T-helper 1 cell treated with Interleukin-12 subunit alpha and Interleukin-12 subunit beta and Interleukin-4 antibody, amounts not matched to agents 30 ng/mL and 1 ng/mL, for 36 hours (primary cell): ENCODE measurements around the gene MTPN. TPM values are rescaled to one million over a fixed set of nuclear protein-coding genes. Genes with fewer than 3 reads are reported as not detected.

Source experiments
- intact Hi-C: fragments of 100-400 bp; cut with micrococcal nuclease; formaldehyde crosslinking; loops from one replicate; pipeline ENCODE4 v1.15.1; 2024
- total RNA-seq: library from RNA; stranded (reverse); gene quantifications from 2 replicates; pipeline ENCODE4 v1.2.3, GENCODE V29; 2022

The MTPN gene
- total RNA-seq, 1 donor from 2014 or later = 118 TPM

DNA sequence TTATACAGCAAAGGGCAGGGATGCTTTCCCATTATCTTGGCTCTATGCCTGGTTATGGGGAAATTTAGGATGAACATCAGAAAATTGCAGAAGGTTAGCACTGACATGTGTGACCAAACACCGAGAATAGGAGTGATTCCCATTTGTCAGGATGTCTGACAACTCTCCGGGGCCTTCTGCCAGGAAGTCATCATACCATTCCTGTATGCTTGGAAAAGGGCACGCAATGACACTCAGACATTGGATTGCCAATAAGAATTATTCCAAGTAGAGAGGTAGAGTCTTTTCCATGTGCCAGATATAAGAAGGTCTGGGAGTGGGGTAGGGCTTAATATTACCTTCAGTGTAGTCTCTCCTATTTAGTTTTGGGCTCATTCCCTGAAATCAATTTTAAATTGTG, 82.3 kb downstream of the MTPN start:
- intact Hi-C loops = no loop called here

DNA sequence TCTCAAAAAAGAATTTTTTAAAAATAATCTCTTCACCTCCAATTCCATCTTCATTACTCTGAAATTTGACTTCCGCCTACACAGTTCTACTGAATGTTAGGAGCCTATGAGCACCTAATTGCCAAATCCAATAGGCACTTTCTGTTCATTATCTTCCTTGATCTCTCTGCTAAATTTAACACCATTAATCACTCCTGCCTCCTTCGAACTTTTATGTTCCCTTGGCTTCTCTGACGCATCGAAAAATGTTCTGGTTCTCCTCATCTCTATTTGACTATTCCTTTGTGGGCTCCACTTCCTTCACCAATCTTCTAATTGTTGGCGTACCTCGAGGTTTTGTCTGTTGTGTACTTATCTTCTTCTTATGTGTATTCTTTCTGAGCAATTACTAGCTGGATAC, 87.3 kb downstream of the MTPN start:
- intact Hi-C loops = no loop called here

GRCh38 chr7:135888740-135889139, 88.4 kb downstream of the MTPN start:
- intact Hi-C loops = no loop called here

- intact Hi-C loops = no loop called here
Measured at GRCh38 chr7:135886345-135887132, 90.6 kb downstream of the MTPN start.

GRCh38 chr7:135884495-135885232, 92.5 kb downstream of the MTPN start:
- intact Hi-C loops = no loop called here

GRCh38 chr7:135879233-135879632, 97.9 kb downstream of the MTPN start:
- intact Hi-C loops = no loop called here

- intact Hi-C loops = no loop called here
Measured at GRCh38 chr7:135878284-135878683, 98.9 kb downstream of the MTPN start.

- intact Hi-C loops = no loop called here
Measured at GRCh38 chr7:135877805-135878204, 99.4 kb downstream of the MTPN start.

Other genes starting within 250 kb of the MTPN start
- not detected in 2 replicates for gene SLC13A4, start 249.2 kb downstream of the MTPN start, total RNA-seq
- gene FAM180A, start 228.5 kb downstream of the MTPN start, total RNA-seq = not detected in 2 replicates